ENCODE data around the gene DNM1. TPM values are rescaled to one million over a fixed set of nuclear protein-coding genes. Genes with fewer than 3 reads are reported as not detected.

The DNM1 gene
- total RNA-seq, 2 experiments from 2014 or later: 1.2 to 1.4 TPM

DNA sequence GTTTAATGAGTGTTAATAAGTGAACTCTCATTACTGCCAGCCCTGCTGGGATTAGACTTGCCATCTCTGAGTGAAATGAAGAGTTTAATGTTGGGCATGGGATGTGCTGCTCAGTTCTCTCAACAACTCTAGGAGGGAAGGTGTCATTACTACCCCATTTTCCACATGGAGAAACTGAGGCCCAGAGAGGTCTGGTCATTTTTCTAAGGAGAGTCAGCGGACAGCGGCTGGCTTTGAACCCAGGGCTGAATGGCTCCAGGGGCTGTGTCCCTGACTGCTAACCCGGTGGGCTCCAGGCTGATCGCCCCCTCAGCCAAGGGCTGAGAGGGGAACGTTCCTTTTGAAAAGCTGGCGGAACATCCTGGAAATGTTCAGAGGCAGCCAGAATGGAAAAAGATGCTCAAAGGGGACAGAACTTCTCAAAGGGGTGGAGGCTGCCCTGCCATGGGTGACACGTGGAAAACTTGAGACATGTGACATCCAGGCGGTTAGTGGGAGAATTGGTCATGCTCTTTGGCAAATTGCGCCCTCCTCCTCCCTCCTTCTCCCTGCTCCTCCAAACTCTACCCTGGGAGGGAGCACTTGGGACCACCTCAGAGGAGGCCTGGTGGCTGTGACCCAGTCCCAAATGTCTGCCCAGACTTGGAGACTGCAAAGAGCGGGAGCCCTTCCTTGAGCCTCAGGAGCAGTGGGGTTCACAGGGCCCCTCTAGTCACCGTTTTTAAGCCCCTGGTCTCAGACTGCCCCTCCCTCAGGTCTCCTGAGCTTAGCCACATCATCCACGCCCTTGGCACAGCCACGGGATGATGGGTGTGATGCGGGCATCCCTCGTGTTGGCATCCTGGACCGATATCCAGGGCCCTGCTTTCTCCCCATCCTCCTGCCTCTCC lies 28.7 kb downstream of the DNM1 start:
- H3K27ac Mint-ChIP-seq: no peak overlapping the region
- no peaks in the 10 kb centered on the region for H3K9me3 Mint-ChIP-seq
- H3K36me3 Mint-ChIP-seq: no peaks in the 10 kb centered on the region
- POLR2A ChIA-PET: no interaction called here
- no peak for DNase-seq
- ATAC-seq (ENCODE audit: low read depth): no peak
- no peaks in the 10 kb centered on the region for H3K27me3 Mint-ChIP-seq
- H3K4me1 Mint-ChIP-seq: no peaks in the 10 kb centered on the region
- H3K4me3 Mint-ChIP-seq: no peak overlapping the region

DNA sequence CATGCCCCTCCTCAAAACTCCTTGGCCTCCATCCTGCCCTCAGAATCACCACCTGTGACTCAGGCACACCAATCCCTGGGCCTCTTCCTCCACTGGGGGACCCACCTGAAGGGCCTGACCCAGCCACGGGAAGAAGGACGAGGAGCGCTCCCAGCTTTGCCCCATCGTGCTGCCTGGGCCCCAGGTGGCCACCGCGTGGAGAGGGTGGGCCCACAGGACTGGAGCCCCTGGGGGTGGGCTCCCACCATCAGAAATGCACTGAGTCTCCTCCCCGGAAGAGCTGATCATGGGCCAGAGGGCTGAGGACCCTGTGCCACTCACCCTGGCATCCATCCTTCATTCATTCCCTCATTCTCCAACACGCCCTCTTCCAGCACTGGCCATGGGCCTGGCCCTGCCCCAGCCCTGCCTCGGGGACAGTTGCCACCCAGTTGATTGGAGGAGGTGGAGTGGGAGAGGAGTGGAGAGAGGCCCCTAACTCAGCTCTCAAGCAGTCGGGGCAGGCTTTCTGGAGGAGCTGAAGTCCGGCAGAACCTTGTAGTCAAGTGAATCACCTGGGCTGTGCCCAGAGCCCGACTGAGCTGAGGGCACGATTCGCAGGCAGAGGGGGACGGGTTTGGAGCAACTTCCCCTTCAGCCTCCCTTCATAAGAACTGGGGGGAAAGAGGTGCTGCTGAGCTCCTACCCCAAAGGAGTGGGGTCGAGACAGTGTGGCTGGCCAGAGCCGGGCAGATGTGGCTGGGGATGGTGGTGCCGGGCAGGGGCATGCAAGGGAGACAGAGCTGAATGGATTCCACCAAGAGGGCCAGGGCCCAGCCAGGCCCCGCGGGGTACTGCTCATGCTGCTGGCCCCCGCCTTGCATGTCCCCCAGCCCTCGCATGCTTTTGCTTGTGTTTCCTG lies 29.6 kb downstream of the DNM1 start:
- Mint-ChIP-seq H3K27me3 (no peaks in the 10 kb centered on the region), H3K9me3 (no peaks in the 10 kb centered on the region), H3K36me3 (no peaks in the 10 kb centered on the region), H3K27ac (no peak overlapping the region), H3K4me3 (no peak overlapping the region), H3K4me1 (no peaks in the 10 kb centered on the region)
- DNase-seq (no peak), ATAC-seq (ENCODE audit: low read depth) (no peak)
- POLR2A ChIA-PET: no interaction called here

DNA sequence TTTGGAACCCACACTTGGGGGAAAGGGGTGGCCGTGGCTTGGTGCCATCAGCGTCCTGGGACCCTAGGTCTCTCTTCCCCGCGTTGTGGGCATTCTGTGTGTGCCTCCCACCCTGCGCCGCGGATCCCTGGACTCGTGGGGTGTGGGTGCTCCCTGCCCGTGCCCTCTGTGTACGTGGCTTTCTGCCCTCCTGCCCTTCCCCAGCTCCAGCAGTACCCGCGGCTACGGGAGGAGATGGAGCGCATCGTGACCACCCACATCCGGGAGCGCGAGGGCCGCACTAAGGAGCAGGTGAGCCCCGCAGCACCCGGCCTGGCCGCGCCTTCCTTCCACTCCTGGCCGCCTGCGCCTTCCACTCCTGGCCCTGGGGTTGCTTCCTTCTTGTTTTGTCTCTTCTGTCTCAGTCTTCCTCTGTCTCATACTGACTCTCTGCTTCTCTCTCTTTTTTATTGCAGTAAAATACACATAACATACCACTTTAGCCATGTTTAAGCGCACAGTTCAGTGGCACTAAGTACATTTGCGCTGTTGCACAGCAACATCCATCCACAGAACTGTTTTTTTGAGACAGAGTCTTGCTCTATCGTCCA lies 30.7 kb downstream of the DNM1 start:
- ATAC-seq (ENCODE audit: low read depth): no peak
- no peak for DNase-seq
- no peaks in the 10 kb centered on the region for H3K9me3 Mint-ChIP-seq
- H3K27ac Mint-ChIP-seq: no peak overlapping the region
- H3K4me3 Mint-ChIP-seq: no peak overlapping the region
- POLR2A ChIA-PET: no interaction called here
- H3K4me1 Mint-ChIP-seq: no peaks in the 10 kb centered on the region
- H3K27me3 Mint-ChIP-seq: no peaks in the 10 kb centered on the region
- no peaks in the 10 kb centered on the region for H3K36me3 Mint-ChIP-seq

DNA sequence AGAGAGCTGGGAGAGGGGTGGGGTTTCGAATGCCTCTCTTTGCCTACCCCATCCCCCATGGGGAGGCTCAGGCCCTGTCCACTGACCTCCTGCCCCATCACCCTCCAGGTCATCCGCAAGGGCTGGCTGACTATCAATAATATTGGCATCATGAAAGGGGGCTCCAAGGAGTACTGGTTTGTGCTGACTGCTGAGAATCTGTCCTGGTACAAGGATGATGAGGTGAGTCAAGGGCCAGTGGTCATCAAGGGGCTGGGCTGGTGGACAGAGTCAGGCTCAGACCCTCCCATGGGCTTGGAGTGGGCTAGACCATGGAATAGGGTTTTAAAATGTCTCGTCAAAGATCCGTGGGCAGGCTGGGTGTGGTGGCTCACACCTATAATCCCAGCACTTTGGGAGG lies 38.9 kb downstream of the DNM1 start:
- no peaks in the 10 kb centered on the region for H3K9me3 Mint-ChIP-seq
- H3K27ac Mint-ChIP-seq: no peak overlapping the region
- H3K4me1 Mint-ChIP-seq: peaks cover 15% of the 10 kb centered on the region
- H3K36me3 Mint-ChIP-seq: no peaks in the 10 kb centered on the region
- peaks cover 16% of the 10 kb centered on the region for H3K27me3 Mint-ChIP-seq
- POLR2A ChIA-PET: no interaction called here
- no peak for DNase-seq
- ATAC-seq (ENCODE audit: low read depth): no peak
- no peak overlapping the region for H3K4me3 Mint-ChIP-seq

DNA sequence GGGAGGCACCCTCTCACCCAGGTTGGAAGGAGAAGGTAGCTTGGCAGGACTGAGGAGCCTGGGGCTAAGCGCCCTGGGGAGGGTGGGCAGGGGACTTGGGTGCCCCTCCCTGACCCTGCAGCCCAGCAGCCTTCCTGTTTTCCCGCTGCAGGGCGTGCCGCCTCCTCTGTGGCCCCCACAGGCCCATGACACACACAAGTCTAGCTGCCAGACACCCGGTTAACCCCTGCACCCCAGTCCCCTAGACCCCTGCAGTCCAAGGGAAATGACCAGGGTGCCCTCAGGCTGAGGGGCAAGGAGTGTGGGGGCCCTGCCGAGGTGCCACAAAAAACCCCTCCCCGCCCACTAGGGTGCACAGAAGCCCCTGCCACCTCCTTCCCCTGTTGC lies 39.6 kb downstream of the DNM1 start:
- DNase-seq: no peak
- ATAC-seq (ENCODE audit: low read depth): no peak
- H3K27ac Mint-ChIP-seq: no peak overlapping the region

DNA sequence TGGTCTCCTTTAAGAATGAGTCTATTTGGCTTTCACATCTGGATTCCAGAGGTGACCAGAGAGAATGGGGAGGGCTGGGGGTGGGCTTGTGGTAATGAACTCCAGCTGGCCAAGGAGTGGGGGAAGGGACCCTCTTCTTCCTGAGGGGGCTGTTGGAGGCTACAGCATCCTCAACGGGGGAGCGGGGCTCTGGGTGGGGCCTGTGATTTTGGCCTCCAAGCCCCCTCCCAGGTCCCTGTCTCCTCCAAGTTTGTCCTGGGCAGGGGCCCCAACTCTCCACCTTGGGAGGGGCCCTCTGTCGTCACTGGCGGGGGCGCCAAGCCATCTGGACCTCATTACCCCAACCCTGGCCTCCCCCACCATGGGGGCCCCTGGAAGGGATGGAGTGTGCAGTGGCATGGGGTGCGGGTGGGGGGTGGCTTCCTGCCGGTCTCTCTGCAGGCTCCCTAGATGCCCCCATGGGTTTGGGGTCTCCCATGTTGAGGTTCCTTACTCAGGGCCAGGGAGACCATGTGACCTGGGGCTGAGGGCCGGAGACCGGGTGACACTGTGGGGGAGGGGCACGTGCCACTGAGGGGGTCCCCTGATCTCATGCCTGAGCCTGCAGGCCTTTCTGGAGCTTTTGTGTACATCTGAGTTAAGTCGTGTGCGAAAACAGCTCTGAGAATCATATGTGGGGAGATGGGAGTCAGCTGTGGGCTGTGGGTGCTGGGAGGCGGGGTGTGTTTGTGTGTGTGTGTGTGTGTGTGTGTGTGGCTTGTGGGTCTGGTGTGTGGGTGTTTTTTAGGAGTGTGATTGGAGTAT lies 40.2 kb downstream of the DNM1 start:
- POLR2A ChIA-PET: no interaction called here
- ATAC-seq (ENCODE audit: low read depth): no peak
- Mint-ChIP-seq H3K4me1 (peaks cover 15% of the 10 kb centered on the region), H3K9me3 (no peaks in the 10 kb centered on the region), H3K27ac (peak overlapping the region; percentile 8), H3K27me3 (peaks cover 19% of the 10 kb centered on the region), H3K4me3 (peak overlapping the region; percentile 23), H3K36me3 (no peaks in the 10 kb centered on the region)
- DNase-seq: no peak

More for the DNA sequence above, 39.6 kb downstream of the DNM1 start:
- Mint-ChIP-seq H3K4me1 (peaks cover 15% of the 10 kb centered on the region), H3K4me3 (no peak overlapping the region), H3K9me3 (no peaks in the 10 kb centered on the region), H3K36me3 (no peaks in the 10 kb centered on the region), H3K27me3 (peaks cover 18% of the 10 kb centered on the region)
- POLR2A ChIA-PET: no interaction called here

DNA sequence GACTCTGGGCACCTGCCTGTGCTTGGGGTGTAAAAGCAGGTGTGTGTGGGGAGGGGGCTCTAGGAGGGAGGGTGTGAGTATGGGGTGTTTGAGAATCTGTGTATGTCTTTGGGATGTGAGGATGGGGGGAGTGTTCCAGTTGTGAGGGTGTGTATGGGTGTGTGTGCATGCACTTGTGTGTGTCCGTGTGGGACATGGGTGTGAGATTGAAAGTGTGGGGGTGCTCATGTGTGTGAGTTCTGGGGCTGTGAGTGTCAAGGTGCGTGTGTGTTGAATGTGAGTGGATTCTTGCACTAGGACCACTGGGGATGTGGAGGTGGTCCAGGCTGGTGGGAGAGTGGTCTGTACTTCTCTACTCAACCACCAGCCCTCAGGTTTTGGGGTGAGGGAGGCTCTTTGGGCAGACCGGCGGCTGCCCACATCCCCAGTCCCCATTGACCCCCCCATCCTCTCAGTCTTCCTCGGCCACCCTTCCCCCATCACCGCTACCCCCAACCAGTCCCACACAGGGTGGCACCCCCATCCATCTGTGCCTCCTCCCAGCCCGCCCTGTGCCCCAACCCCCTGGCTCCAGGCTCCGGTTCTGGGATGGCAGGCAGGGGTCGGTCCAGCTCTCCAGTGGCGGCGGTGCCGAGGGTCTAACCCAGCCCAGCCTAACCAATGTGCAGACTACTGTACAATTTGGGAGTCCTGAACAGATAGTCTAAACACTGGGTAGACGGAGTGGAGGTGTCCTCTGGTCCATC lies 41.1 kb downstream of the DNM1 start:
- POLR2A ChIA-PET: no interaction called here
- peaks cover 27% of the 10 kb centered on the region for H3K27me3 Mint-ChIP-seq
- peaks cover 15% of the 10 kb centered on the region for H3K4me1 Mint-ChIP-seq
- DNase-seq (no peak), ATAC-seq (ENCODE audit: low read depth) (no peak)
- no peaks in the 10 kb centered on the region for H3K36me3 Mint-ChIP-seq
- no peaks in the 10 kb centered on the region for H3K9me3 Mint-ChIP-seq
- H3K4me3 Mint-ChIP-seq: no peak overlapping the region
- peak overlapping the region; percentile 8 for H3K27ac Mint-ChIP-seq

DNA sequence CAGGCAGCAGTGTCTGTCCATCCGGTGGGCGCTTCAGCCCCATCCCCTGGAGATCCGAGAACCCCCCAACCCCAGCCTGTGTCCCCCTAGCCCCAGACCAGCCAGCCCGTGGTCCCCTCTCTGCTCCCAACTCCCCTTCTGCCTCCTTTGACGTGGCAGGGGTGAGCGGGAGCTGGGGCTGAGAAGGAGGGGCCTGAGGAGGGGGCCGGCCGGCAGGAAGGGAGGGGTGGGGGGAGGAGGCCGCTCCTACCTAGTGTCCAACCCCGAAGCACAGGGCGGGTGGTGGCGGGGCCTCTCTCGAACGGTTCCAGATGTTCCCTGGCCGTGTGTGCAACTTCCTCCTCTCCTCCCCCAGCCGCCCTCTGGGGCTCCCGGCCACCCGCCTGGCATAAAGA lies 41.7 kb downstream of the DNM1 start:
- ATAC-seq (ENCODE audit: low read depth): no peak

DNA sequence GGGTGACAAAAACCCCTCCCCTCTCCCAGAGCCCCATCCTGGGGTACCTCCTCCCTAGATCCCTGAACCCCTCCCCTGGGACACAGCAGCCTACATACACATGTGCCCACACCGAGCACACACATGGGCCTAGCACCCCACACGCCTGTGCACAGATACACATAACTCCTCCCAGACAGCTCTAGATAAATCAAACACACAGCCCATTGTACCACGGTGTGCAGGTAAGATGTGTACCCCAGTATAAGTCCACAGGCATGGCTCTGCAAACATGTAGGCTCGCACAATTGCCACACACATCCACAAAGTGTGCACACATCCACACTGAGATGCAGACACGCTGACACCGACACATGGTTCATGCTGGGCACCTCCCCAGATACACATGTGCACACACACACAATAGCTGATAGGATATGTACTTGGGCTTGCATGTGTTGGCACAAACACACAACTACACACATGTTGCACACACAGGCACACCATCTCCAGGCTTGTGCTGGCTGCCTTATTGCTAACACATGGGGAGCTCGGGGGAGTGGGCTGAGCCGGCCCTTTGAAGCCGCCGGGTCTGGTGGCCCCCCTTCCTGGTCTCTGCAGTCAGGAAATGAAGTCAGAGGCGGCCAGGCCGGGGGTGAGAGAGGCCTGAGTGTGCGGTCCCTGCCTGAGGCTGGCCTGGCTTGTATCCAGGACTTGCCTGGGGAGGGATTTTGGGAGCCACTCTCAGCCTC lies 42.4 kb downstream of the DNM1 start:
- Mint-ChIP-seq H3K27me3 (peaks cover 33% of the 10 kb centered on the region), H3K4me1 (peaks cover 21% of the 10 kb centered on the region), H3K9me3 (no peaks in the 10 kb centered on the region), H3K4me3 (no peak overlapping the region), H3K27ac (peak overlapping the region; percentile 6), H3K36me3 (no peaks in the 10 kb centered on the region)
- ATAC-seq (ENCODE audit: low read depth): no peak
- DNase-seq: no peak
- POLR2A ChIA-PET: no interaction called here

More for the DNA sequence above, 41.7 kb downstream of the DNM1 start:
- no peaks in the 10 kb centered on the region for H3K9me3 Mint-ChIP-seq
- no peak overlapping the region for H3K4me3 Mint-ChIP-seq
- peaks cover 31% of the 10 kb centered on the region for H3K27me3 Mint-ChIP-seq
- POLR2A ChIA-PET: no interaction called here
- H3K36me3 Mint-ChIP-seq: no peaks in the 10 kb centered on the region
- peaks cover 19% of the 10 kb centered on the region for H3K4me1 Mint-ChIP-seq
- no peak overlapping the region for H3K27ac Mint-ChIP-seq
- DNase-seq: no peak

DNA sequence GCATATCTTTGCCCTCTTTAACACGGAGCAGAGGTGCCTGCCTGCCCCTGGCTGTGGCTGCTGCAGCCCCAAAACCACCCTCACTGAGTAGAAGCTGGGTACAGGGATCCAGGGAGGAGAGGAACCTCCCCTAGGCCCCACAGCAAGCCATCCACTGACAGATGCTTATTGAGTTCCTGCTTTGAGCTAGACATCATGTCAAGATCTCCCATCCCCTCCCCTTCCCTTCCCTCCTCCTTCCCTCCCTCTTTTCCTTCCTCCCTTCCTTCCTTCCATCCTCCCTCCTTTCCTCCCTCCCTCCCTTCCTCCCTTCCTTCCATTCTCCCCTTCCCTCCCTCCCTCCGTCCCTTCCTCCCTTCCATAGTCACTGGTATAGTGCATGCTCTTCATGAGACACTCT lies 43.3 kb downstream of the DNM1 start:
- POLR2A ChIA-PET: no interaction called here
- H3K27ac Mint-ChIP-seq: peak overlapping the region; percentile 65
- H3K36me3 Mint-ChIP-seq: no peaks in the 10 kb centered on the region
- H3K9me3 Mint-ChIP-seq: no peaks in the 10 kb centered on the region
- H3K27me3 Mint-ChIP-seq: peaks cover 37% of the 10 kb centered on the region
- DNase-seq (no peak), ATAC-seq (ENCODE audit: low read depth) (no peak)
- H3K4me3 Mint-ChIP-seq: no peak overlapping the region
- peaks cover 25% of the 10 kb centered on the region for H3K4me1 Mint-ChIP-seq

DNA sequence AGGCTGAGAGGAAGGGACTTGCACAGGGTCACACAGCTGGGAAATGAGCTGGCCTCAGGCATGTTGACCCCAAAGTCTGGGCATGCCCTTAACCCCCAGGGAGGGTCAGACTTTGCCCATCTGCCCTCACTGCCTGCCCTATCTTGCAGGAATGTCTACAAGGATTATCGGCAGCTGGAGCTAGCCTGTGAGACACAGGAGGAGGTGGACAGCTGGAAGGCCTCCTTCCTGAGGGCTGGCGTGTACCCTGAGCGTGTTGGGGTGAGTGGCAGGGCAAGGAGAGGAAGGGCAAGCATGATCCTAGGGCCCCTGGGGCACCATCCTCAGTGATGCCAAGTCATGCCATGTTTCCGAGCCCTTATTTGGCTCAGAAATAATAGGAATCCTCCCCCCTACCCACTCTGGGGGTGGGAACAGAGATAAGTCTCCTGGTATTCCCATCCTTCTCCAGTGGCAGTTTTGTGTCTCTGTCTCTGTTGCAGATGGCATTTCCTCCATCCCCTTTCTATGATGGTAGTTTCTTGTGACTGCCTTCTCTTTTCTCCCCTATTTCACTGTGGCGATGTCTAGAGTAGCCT lies 44.1 kb downstream of the DNM1 start:
- ATAC-seq (ENCODE audit: low read depth) (no peak), DNase-seq (no peak)
- H3K36me3 Mint-ChIP-seq: no peaks in the 10 kb centered on the region
- no peak overlapping the region for H3K27ac Mint-ChIP-seq
- H3K4me1 Mint-ChIP-seq: peaks cover 25% of the 10 kb centered on the region
- no peaks in the 10 kb centered on the region for H3K9me3 Mint-ChIP-seq
- POLR2A ChIA-PET: no interaction called here
- no peak overlapping the region for H3K4me3 Mint-ChIP-seq
- H3K27me3 Mint-ChIP-seq: peaks cover 44% of the 10 kb centered on the region

DNA sequence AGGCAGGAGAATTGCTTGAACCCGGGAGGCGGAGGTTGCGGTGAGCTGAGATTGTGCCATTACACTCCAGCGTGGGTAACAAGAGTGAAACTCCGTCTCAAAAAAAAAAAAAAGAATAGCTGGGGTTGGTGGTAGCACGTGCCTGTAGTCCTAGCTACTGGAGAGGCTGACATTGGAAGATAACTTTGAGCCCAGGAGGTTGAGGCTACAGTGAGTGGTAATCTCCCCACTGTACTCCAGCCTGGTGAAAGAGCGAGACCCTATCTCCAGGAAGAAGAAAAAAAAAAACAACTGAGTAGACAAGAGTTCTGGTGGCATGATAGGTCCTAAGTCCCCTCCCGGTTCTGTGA lies 46.4 kb downstream of the DNM1 start:
- Mint-ChIP-seq H3K9me3 (no peaks in the 10 kb centered on the region), H3K36me3 (no peaks in the 10 kb centered on the region), H3K4me3 (peak overlapping the region; percentile 87), H3K27me3 (peaks cover 37% of the 10 kb centered on the region), H3K4me1 (peaks cover 17% of the 10 kb centered on the region), H3K27ac (peak overlapping the region; percentile 76)
- DNase-seq: no peak
- no peak for ATAC-seq (ENCODE audit: low read depth)
- POLR2A ChIA-PET: interaction anchor here (0.7 to 1.5 kb wide), 5 partner anchors 8 to 59 kb away, joined by 3 to 6 read pairs (median 4); no protein-coding TSS in a partner anchor

Data from activated naive CD8-positive, alpha-beta T cell treated with anti-CD3 and anti-CD28 coated beads, Interleukin-2, amount 10 ng/mL, durations not matched to agents 7 days and 5 days (primary cell).